GM21528 (cell line): Measurements from ENCODE around the gene PI4KA.
"Not testable (repeated sequence)": the region's sequence is repeated elsewhere in the genome, so short reads cannot be mapped to it uniquely, and the experiment has no call there.

Source experiments
- ATAC-seq: cut with Tn5 transposase; IDR thresholded peaks from one replicate; pipeline ENCODE4 v1.9.1; 2021; ENCODE audit warnings: mild to moderate bottlenecking, moderate library complexity; ENCODE audit not compliant: unreplicated experiment, low FRiP score

PI4KA gene

GRCh38 chr22:20852076-20852475 lies 6.5 kb downstream of the PI4KA start:
- ATAC-seq = no peak

- no peak for ATAC-seq
Measured at GRCh38 chr22:20847318-20847822, 11.2 kb downstream of the PI4KA start.

- ATAC-seq = no peak
Measured at GRCh38 chr22:20844055-20845037, 14.3 kb downstream of the PI4KA start.

GRCh38 chr22:20843501-20843900 lies 15.1 kb downstream of the PI4KA start:
- ATAC-seq = no peak

GRCh38 chr22:20840646-20841371 lies 17.8 kb downstream of the PI4KA start:
- ATAC-seq = no peak

- no peak for ATAC-seq
Measured at GRCh38 chr22:20839837-20840645, 18.6 kb downstream of the PI4KA start.

- ATAC-seq = not testable (repeated sequence)
Measured at GRCh38 chr22:20839354-20839753, 19.3 kb downstream of the PI4KA start.

GRCh38 chr22:20836987-20837823 lies 21.4 kb downstream of the PI4KA start:
- no peak for ATAC-seq

GRCh38 chr22:20834725-20835124 lies 23.9 kb downstream of the PI4KA start:
- ATAC-seq = no peak

- ATAC-seq = no peak
Measured at GRCh38 chr22:20834206-20834605, 24.4 kb downstream of the PI4KA start.

- ATAC-seq = no peak
Measured at GRCh38 chr22:20833225-20833665, 25.4 kb downstream of the PI4KA start.

- no peak for ATAC-seq
Measured at GRCh38 chr22:20829491-20830134, 29.0 kb downstream of the PI4KA start.

GRCh38 chr22:20826373-20827152 lies 32.0 kb downstream of the PI4KA start:
- ATAC-seq = not testable (repeated sequence)

GRCh38 chr22:20825624-20826023 lies 33.0 kb downstream of the PI4KA start:
- no peak for ATAC-seq

GRCh38 chr22:20825216-20825615 lies 33.4 kb downstream of the PI4KA start:
- not testable (repeated sequence) for ATAC-seq

- ATAC-seq = no peak
Measured at GRCh38 chr22:20823264-20823663, 35.3 kb downstream of the PI4KA start.

GRCh38 chr22:20822240-20822639 lies 36.4 kb downstream of the PI4KA start:
- no peak for ATAC-seq

GRCh38 chr22:20821717-20822239 lies 36.8 kb downstream of the PI4KA start:
- ATAC-seq = not testable (repeated sequence)
